HepG2 (cell line): ENCODE data around the gene C11orf91. TPM values are rescaled to one million over a fixed set of nuclear protein-coding genes. Genes with fewer than 3 reads are reported as not detected.

Experiments used
- ARHGAP35 ChIP-seq: sonication (generic); formaldehyde crosslinking; IDR thresholded peaks from 2 replicates; pipeline ENCODE4 v1.9.0; 2022; ENCODE audit warnings: mild to moderate bottlenecking, inconsistent platforms, moderate library complexity, missing genetic modification reagents, borderline replicate concordance
- FOXA1 ChIP-seq, 2 experiments: fragments of 450-650 bp in 1 of 2; sonication (generic) in 1 of 2; formaldehyde crosslinking in 1 of 2; IDR thresholded peaks; 2 replicates each; pipeline versions ENCODE4 v1.4.0 to v1.6.1; 2016 to 2020; ENCODE audit warnings: missing genetic modification reagents in 1 of 2
- GATAD2A ChIP-seq: IDR thresholded peaks from 2 replicates; pipeline ENCODE4 v1.6.1; 2016
- KDM2A ChIP-seq: sonication (generic); formaldehyde crosslinking; IDR thresholded peaks from 2 replicates; pipeline ENCODE4 v1.4.0; 2020; ENCODE audit warnings: low read depth, missing genetic modification reagents, borderline replicate concordance
- KMT2B ChIP-seq: IDR thresholded peaks from 2 replicates; pipeline ENCODE4 v1.6.1; 2016; ENCODE audit warnings: missing genetic modification reagents, missing compliant biosample characterization
- NCOA2 ChIP-seq: sonication (generic); formaldehyde crosslinking; IDR thresholded peaks from 2 replicates; pipeline ENCODE4 v1.8.0; 2022; ENCODE audit warnings: inconsistent platforms
- NFKBIZ ChIP-seq: IDR thresholded peaks from 2 replicates; pipeline ENCODE4 v1.6.1; 2018; ENCODE audit warnings: missing genetic modification reagents, missing compliant biosample characterization
- NR2F2 ChIP-seq: IDR thresholded peaks from 2 replicates; pipeline ENCODE4 v1.6.1; 2012; ENCODE audit warnings: low read depth, inconsistent platforms, borderline replicate concordance
- PBX2 ChIP-seq: IDR thresholded peaks from 2 replicates; pipeline ENCODE4 v1.6.1; 2016; ENCODE audit warnings: control low read depth
- POLR2AphosphoS5 ChIP-seq: IDR thresholded peaks from 2 replicates; pipeline ENCODE4 v1.6.1; 2012; ENCODE audit warnings: low read depth, low read length
- REPIN1 ChIP-seq: sonication (generic); formaldehyde crosslinking; IDR thresholded peaks from 2 replicates; pipeline ENCODE4 v1.8.0; 2022; ENCODE audit warnings: missing genetic modification reagents, low read depth, mild to moderate bottlenecking, borderline replicate concordance
- TRAFD1 ChIP-seq: sonication (generic); formaldehyde crosslinking; IDR thresholded peaks from 2 replicates; pipeline ENCODE4 v1.5.1; 2020; ENCODE audit warnings: missing genetic modification reagents, mild to moderate bottlenecking, borderline replicate concordance
- ZBTB21 ChIP-seq: sonication (generic); formaldehyde crosslinking; IDR thresholded peaks from 2 replicates; pipeline ENCODE4 v1.4.0; 2020; ENCODE audit warnings: missing genetic modification reagents
- ZFYVE20 ChIP-seq: sonication (generic); formaldehyde crosslinking; IDR thresholded peaks from 2 replicates; pipeline ENCODE4 v1.8.0; 2023; ENCODE audit warnings: low read depth, mild to moderate bottlenecking, moderate library complexity, missing genetic modification reagents, borderline replicate concordance
- ZGPAT ChIP-seq: IDR thresholded peaks from 2 replicates; pipeline ENCODE4 v1.6.1; 2016; ENCODE audit warnings: mild to moderate bottlenecking
- ZKSCAN5 ChIP-seq: sonication (generic); formaldehyde crosslinking; IDR thresholded peaks from 2 replicates; pipeline ENCODE4 v1.5.1; 2020; ENCODE audit warnings: mild to moderate bottlenecking, missing genetic modification reagents
- ZNF143 ChIP-seq: sonication (generic); formaldehyde crosslinking; IDR thresholded peaks from 2 replicates; pipeline ENCODE4 v1.4.0; 2020; ENCODE audit warnings: missing genetic modification reagents
- ZNF264 ChIP-seq: sonication (generic); formaldehyde crosslinking; IDR thresholded peaks from 2 replicates; pipeline ENCODE4 v1.4.0; 2020; ENCODE audit warnings: missing genetic modification reagents
- ZNF350 ChIP-seq: sonication (generic); formaldehyde crosslinking; IDR thresholded peaks from 2 replicates; pipeline ENCODE4 v1.4.0; 2020; ENCODE audit warnings: mild to moderate bottlenecking, low read depth, missing genetic modification reagents, borderline replicate concordance
- ZNF709 ChIP-seq: sonication (generic); formaldehyde crosslinking; IDR thresholded peaks from 2 replicates; pipeline ENCODE4 v1.5.0; 2020; ENCODE audit warnings: mild to moderate bottlenecking, missing genetic modification reagents
- ZNF747 ChIP-seq: sonication (generic); formaldehyde crosslinking; IDR thresholded peaks from 2 replicates; pipeline ENCODE4 v1.8.1; 2023; ENCODE audit warnings: missing genetic modification reagents, mild to moderate bottlenecking, borderline replicate concordance
- polyA plus RNA-seq, 8 experiments: library from polyadenylated mRNA; depleted of rRNA in 3 of 8; stranded (reverse) in 7 of 8; unstranded in 1 of 8; fragments of >200 nt; fragmentation: Illumina TruSeq in 4 of 8; extraction: Trizol in 4 of 8; gene quantifications; 2 replicates each; pipeline versions ENCODE4 v1.2.1 to v1.2.3, GENCODE V29; 2011 to 2016; ENCODE audit warnings: low read depth in 4 of 8, missing spikeins in 1 of 8, mixed read lengths in 1 of 8; ENCODE audit not compliant: insufficient read depth in 1 of 8
- total RNA-seq, 5 experiments: library from RNA; depleted of rRNA; stranded (reverse); fragments of >200 nt; fragmentation: Illumina TruSeq; extraction: Trizol; gene quantifications; 2 replicates each; pipeline ENCODE4 v1.2.3, GENCODE V29; 2016; ENCODE audit warnings: low read depth in 1 of 5
- TF ChIP-seq, protein P1 (sequence below): sonication (generic); formaldehyde crosslinking; IDR thresholded peaks from 2 replicates; pipeline ENCODE4 v1.4.0; 2020; ENCODE audit warnings: missing genetic modification reagents, borderline replicate concordance

Gene C11orf91
- total and polyA plus RNA-seq, 2 of the 13 experiments (the other 11 are each of a cell fraction or from before 2014, with no cell fraction given) = 0.35 TPM; not detected in 1

- peak; percentile 85; the same call in 1 of the 2 replicates for TF ChIP-seq ZGPAT (CRISPR knock-in tag)
- TF ChIP-seq PBX2 (CRISPR knock-in tag) = 0 out of 2 replicates have a peak, but pooled peaks have one; percentile 22
- TF ChIP-seq ZNF264 (CRISPR knock-in tag) = peak; percentile 59; the same call in 1 of the 2 replicates
- peak; percentile 35; the same call in 1 of the 2 replicates for TF ChIP-seq ZNF709 (CRISPR knock-in tag)
- TF ChIP-seq TRAFD1 (CRISPR knock-in tag) = no peak
- TF ChIP-seq ARHGAP35 = 0 out of 2 replicates have a peak, but pooled peaks have one; percentile 50
- TF ChIP-seq KMT2B (CRISPR knock-in tag) = peak; percentile 28; the same call in 1 of the 2 replicates
- TF ChIP-seq ZFYVE20 (CRISPR knock-in tag) = no peak
- 0 out of 2 replicates have a peak, but pooled peaks have one; percentile 69 for TF ChIP-seq REPIN1 (CRISPR knock-in tag)
- no peak for TF ChIP-seq ZKSCAN5 (CRISPR knock-in tag)
- peak; percentile 29; the same call in 1 of the 2 replicates for TF ChIP-seq NR2F2
- no peak for TF ChIP-seq ZBTB21
- TF ChIP-seq, protein P1, sequence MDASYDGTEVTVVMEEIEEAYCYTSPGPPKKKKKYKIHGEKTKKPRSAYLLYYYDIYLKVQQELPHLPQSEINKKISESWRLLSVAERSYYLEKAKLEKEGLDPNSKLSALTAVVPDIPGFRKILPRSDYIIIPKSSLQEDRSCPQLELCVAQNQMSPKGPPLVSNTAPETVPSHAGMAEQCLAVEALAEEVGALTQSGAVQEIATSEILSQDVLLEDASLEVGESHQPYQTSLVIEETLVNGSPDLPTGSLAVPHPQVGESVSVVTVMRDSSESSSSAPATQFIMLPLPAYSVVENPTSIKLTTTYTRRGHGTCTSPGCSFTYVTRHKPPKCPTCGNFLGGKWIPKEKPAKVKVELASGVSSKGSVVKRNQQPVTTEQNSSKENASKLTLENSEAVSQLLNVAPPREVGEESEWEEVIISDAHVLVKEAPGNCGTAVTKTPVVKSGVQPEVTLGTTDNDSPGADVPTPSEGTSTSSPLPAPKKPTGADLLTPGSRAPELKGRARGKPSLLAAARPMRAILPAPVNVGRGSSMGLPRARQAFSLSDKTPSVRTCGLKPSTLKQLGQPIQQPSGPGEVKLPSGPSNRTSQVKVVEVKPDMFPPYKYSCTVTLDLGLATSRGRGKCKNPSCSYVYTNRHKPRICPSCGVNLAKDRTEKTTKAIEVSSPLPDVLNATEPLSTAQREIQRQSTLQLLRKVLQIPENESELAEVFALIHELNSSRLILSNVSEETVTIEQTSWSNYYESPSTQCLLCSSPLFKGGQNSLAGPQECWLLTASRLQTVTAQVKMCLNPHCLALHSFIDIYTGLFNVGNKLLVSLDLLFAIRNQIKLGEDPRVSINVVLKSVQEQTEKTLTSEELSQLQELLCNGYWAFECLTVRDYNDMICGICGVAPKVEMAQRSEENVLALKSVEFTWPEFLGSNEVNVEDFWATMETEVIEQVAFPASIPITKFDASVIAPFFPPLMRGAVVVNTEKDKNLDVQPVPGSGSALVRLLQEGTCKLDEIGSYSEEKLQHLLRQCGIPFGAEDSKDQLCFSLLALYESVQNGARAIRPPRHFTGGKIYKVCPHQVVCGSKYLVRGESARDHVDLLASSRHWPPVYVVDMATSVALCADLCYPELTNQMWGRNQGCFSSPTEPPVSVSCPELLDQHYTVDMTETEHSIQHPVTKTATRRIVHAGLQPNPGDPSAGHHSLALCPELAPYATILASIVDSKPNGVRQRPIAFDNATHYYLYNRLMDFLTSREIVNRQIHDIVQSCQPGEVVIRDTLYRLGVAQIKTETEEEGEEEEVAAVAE (CRISPR knock-in tag) = peak; percentile 43; the same call in 1 of the 2 replicates
- TF ChIP-seq NFKBIZ = peak; percentile 39; the same call in 1 of the 2 replicates
- peak; percentile 85 for TF ChIP-seq GATAD2A (CRISPR knock-in tag)
- peak; percentile 95 for TF ChIP-seq NCOA2 (CRISPR knock-in tag)
- TF ChIP-seq FOXA1 (IDR thresholded peaks at IDR 0.05) = no peak
- 0 out of 2 replicates have a peak, but pooled peaks have one; percentile 12 for TF ChIP-seq FOXA1 (CRISPR knock-in tag; IDR thresholded peaks at IDR 0.05)
- peak; percentile 74 for TF ChIP-seq POLR2AphosphoS5
- peak; percentile 94 for TF ChIP-seq ZNF350
- no peak for TF ChIP-seq KDM2A (CRISPR knock-in tag)
- TF ChIP-seq ZNF747 = peak; percentile 70; the same call in 1 of the 2 replicates
- no peak for TF ChIP-seq ZNF143 (CRISPR knock-in tag)
Measured at GRCh38 chr11:33699515-33700062, 1.0 kb downstream of the C11orf91 start (continued).
